ENCODE data around the gene ACE. TPM values are rescaled to one million over a fixed set of nuclear protein-coding genes. Genes with fewer than 3 reads are reported as not detected.

ACE gene
- total and polyA plus RNA-seq, 2 experiments from 2014 or later, result 0.82 to 9.1 TPM

DNA sequence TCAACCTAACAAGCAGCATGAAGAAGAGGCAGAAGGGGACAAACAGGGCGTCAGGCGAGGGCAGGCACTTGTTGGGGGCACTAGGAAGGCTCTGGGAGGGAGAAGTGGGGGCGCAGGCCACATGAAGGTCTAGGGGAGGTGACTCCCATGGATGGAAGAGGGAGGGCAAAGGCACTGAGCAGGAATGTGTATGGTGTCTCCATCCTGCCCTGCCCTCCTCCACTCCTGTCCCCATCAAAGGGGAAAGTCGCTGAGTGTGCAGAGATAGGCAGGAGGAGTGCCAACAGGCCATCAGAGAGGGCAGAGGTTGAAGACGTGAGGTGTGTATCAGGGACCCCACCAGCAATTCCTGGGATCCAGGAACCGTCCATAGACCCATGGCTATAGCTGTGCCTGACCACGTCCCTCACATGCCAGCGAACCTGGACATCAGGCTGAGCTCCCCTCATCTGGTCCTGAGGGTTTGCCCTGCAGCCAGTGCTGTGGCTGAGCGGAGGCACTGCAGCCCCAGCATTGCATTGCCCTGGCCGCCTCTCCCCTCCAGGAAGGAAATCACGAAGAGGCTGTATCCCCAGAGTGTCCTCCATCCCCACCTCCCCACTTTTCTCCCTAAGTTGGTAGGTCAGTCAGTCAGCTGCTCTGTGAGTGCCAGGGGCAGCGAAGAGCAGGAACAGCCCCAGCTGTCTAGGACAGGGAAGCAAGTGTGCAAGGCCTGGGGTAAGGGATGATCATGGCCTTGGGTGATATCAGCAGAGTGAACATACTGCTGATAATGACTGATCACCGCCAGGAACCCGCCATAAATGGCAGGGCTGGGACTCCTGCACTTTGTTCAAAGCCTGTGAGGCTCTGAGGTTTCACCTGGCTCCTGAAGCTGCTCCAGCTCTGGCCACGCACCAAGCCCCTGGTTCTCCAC is 24.6 kb upstream of the ACE start:
- H3K27ac Mint-ChIP-seq, result no peak overlapping the region
- DNase-seq (ENCODE audit: low spot score) (no peak), ATAC-seq (no peak)
- H2AFZ ChIP-seq, result no peak overlapping the region
- H3K9me3 Mint-ChIP-seq, result peaks cover 9% of the 10 kb centered on the region
- H3K4me2 ChIP-seq, result no peak overlapping the region
- peaks cover 24% of the 10 kb centered on the region for H3K4me1 Mint-ChIP-seq
- no peaks in the 10 kb centered on the region for H3K27me3 ChIP-seq (ENCODE audit: insufficient read depth)
- no peak overlapping the region; the same call in 2 of the 3 replicates for H3K4me3 Mint-ChIP-seq
- H3K4me1 ChIP-seq (ENCODE audit: insufficient read depth), result peaks cover 9% of the 10 kb centered on the region
- no peaks in the 10 kb centered on the region for H4K20me1 ChIP-seq (replicated peaks; ENCODE audit: insufficient read depth)
- peaks cover 19% of the 10 kb centered on the region for H3K27me3 Mint-ChIP-seq (ENCODE audit: insufficient read depth, low read depth, poor library complexity)
- no peaks in the 10 kb centered on the region for H3K79me2 ChIP-seq (replicated peaks; ENCODE audit: insufficient read depth)
- no peaks in the 10 kb centered on the region for H3F3A ChIP-seq (replicated peaks; ENCODE audit: low read depth)
- H3K36me3 Mint-ChIP-seq (ENCODE audit: low read depth), result peaks cover 6% of the 10 kb centered on the region; the same call in 1 of the 3 replicates
- TF ChIP-seq CREB1 (CRISPR knock-in tag; IDR thresholded peaks at IDR 0.05; ENCODE audit: low read depth) (no peak), EZH2 (IDR thresholded peaks at IDR 0.05; ENCODE audit: low read depth, unreplicated experiment) (no peak), ETS1 (IDR thresholded peaks at IDR 0.05) (no peak), ZNF114 (CRISPR knock-in tag; IDR thresholded peaks at IDR 0.05) (no peak), ZNF331 (CRISPR knock-in tag; IDR thresholded peaks at IDR 0.05; ENCODE audit: low read depth) (no peak), STAT1 (IDR thresholded peaks at IDR 0.05; ENCODE audit: unreplicated experiment) (no peak), EZH2phosphoT487 (IDR thresholded peaks at IDR 0.05; ENCODE audit: unreplicated experiment) (no peak), REST (IDR thresholded peaks at IDR 0.05; ENCODE audit: unreplicated experiment) (no peak), POLR2AphosphoS5 (IDR thresholded peaks at IDR 0.05; ENCODE audit: low read depth) (no peak), ZNF462 (CRISPR knock-in tag; IDR thresholded peaks at IDR 0.05) (no peak)
- TF ChIP-seq, protein P1, sequence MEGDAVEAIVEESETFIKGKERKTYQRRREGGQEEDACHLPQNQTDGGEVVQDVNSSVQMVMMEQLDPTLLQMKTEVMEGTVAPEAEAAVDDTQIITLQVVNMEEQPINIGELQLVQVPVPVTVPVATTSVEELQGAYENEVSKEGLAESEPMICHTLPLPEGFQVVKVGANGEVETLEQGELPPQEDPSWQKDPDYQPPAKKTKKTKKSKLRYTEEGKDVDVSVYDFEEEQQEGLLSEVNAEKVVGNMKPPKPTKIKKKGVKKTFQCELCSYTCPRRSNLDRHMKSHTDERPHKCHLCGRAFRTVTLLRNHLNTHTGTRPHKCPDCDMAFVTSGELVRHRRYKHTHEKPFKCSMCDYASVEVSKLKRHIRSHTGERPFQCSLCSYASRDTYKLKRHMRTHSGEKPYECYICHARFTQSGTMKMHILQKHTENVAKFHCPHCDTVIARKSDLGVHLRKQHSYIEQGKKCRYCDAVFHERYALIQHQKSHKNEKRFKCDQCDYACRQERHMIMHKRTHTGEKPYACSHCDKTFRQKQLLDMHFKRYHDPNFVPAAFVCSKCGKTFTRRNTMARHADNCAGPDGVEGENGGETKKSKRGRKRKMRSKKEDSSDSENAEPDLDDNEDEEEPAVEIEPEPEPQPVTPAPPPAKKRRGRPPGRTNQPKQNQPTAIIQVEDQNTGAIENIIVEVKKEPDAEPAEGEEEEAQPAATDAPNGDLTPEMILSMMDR (conservative IDR thresholded peaks at IDR 0.05; ENCODE audit: low read depth in 2 of 2), result no peak
- no peak overlapping the region for H3K27ac ChIP-seq (ENCODE audit: low read depth)
- H3K4me3 ChIP-seq, result no peak overlapping the region
- H3K36me3 ChIP-seq (ENCODE audit: insufficient read depth), result no peaks in the 10 kb centered on the region
- no peaks in the 10 kb centered on the region for H3K9me2 ChIP-seq (ENCODE audit: insufficient read depth)
